SK-N-SH (cell line): ENCODE data around the gene INIP. TPM values are rescaled to one million over a fixed set of nuclear protein-coding genes. Genes with fewer than 3 reads are reported as not detected.
A peak's percentile ranks its signal among the peaks of the same experiment; 100 is the strongest.

Source experiments
- CTCF ChIA-PET: fragments of 300-600, 350-600 bp; formaldehyde crosslinking; extraction: SDS; loops from one replicate; lab custom pipeline; 2021; lab: Yijun Ruan, JAX
- POLR2A ChIA-PET: fragments of 350-600 bp; sonication (Branson Sonifier 250); formaldehyde crosslinking; extraction: SDS; loops from one replicate; lab custom pipeline; 2020; ENCODE audit warnings: antibody characterized with exemption, inconsistent platforms; lab: Yijun Ruan, JAX
- DNase-seq: peaks from one replicate; pipeline ENCODE4 v3.0.0; 2012
- H2AFZ ChIP-seq: fragments of 200-600 bp; sonication (generic); 2 replicates; pipeline ENCODE4 v1.8.1; 2016; ENCODE audit warnings: antibody characterized with exemption, mild to moderate bottlenecking, low read depth
- H3F3A ChIP-seq: fragments of 200-600 bp; sonication (generic); replicated peaks from 2 replicates; pipeline ENCODE3; 2016; ENCODE audit warnings: antibody characterized with exemption, mild to moderate bottlenecking; ENCODE audit not compliant: insufficient read depth
- H3K27ac ChIP-seq, 2 experiments: fragments of 200-500 bp in 1 of 2; fragments of 200-600 bp in 1 of 2; sonication (Bioruptor generic) in 1 of 2; sonication (generic), shearing (Covaris generic) in 1 of 2; 2 replicates each; pipeline versions ENCODE4 v1.5.1 to v1.6.1; 2014 to 2016; ENCODE audit warnings: low read depth in 2 of 2, inconsistent platforms in 1 of 2, low read length in 1 of 2, mild to moderate bottlenecking in 1 of 2, mixed read lengths in 1 of 2
- H3K27me3 ChIP-seq: fragments of 200-600 bp; sonication (generic), shearing (Covaris generic); 2 replicates; pipeline ENCODE4 v1.6.1; 2016; ENCODE audit warnings: mixed run types; ENCODE audit not compliant: insufficient read depth
- H3K36me3 ChIP-seq, 2 experiments: fragments of 200-500 bp in 1 of 2; fragments of 200-600 bp in 1 of 2; sonication (Bioruptor generic) in 1 of 2; sonication (generic) in 1 of 2; replicated peaks in 1 of 2; 2 replicates each; pipeline versions ENCODE3 to v1.5.1; 2014 to 2016; ENCODE audit warnings: low read length in 1 of 2, mild to moderate bottlenecking in 1 of 2; ENCODE audit not compliant: insufficient read depth in 2 of 2, control insufficient read depth in 1 of 2
- H3K4me1 ChIP-seq, 2 experiments: fragments of 200-500 bp in 1 of 2; fragments of 200-600 bp in 1 of 2; sonication (Bioruptor generic) in 1 of 2; sonication (generic), shearing (Covaris generic) in 1 of 2; 2 replicates each; pipeline versions ENCODE4 v1.5.1 to v1.6.1; 2014 to 2016; ENCODE audit warnings: low read depth in 1 of 2, low read length in 1 of 2, mixed run types in 1 of 2; ENCODE audit not compliant: insufficient read depth in 2 of 2, control insufficient read depth in 1 of 2
- H3K4me2 ChIP-seq: fragments of 200-600 bp; sonication (generic), shearing (Covaris generic); 2 replicates; pipeline ENCODE4 v1.6.1; 2017; ENCODE audit warnings: mixed run types
- H3K4me3 ChIP-seq, 2 experiments: fragments of 200-500 bp in 1 of 2; fragments of 200-600 bp in 1 of 2; sonication (Bioruptor generic) in 1 of 2; sonication (generic), shearing (Covaris generic) in 1 of 2; 2 replicates each; pipeline versions ENCODE4 v1.5.1 to v1.8.1; 2014 to 2016; ENCODE audit warnings: low read depth in 2 of 2, inconsistent platforms in 1 of 2, low read length in 1 of 2, mild to moderate bottlenecking in 1 of 2, mixed read lengths in 1 of 2, moderate library complexity in 1 of 2
- H3K79me2 ChIP-seq: fragments of 200-600 bp; sonication (generic); 2 replicates; pipeline ENCODE4 v1.8.1; 2017; ENCODE audit warnings: mild to moderate bottlenecking; ENCODE audit not compliant: insufficient read depth
- H3K9ac ChIP-seq: fragments of 200-600 bp; sonication (generic); 2 replicates; pipeline ENCODE4 v1.6.1; 2017; ENCODE audit warnings: mixed run types
- H3K9me2 ChIP-seq: fragments of 200-600 bp; sonication (generic); 2 replicates; pipeline ENCODE4 v1.6.1; 2017; ENCODE audit warnings: mixed run types
- H3K9me3 ChIP-seq: fragments of 200-600 bp; sonication (generic); 2 replicates; pipeline ENCODE4 v1.6.1; 2017; ENCODE audit warnings: mixed run types, mild to moderate bottlenecking, moderate library complexity
- H4K20me1 ChIP-seq: fragments of 200-600 bp; sonication (generic); 2 replicates; pipeline ENCODE4 v1.6.1; 2017; ENCODE audit warnings: mild to moderate bottlenecking, mixed run types; ENCODE audit not compliant: insufficient read depth
- ELF1 ChIP-seq: IDR thresholded peaks from 2 replicates; pipeline ENCODE4 v1.4.0; 2012
- MXI1 ChIP-seq: IDR thresholded peaks from 2 replicates; pipeline ENCODE4 v1.6.1; 2012; ENCODE audit warnings: mild to moderate bottlenecking, low read depth, low read length, improper control_type of control experiment
- RAD21 ChIP-seq: IDR thresholded peaks from 2 replicates; pipeline ENCODE4 v1.6.1; 2012; ENCODE audit warnings: mild to moderate bottlenecking, low read length
- RFX5 ChIP-seq: IDR thresholded peaks from 2 replicates; pipeline ENCODE4 v1.6.1; 2012; ENCODE audit warnings: mild to moderate bottlenecking, improper control_type of control experiment, low read length
- SMC3 ChIP-seq: IDR thresholded peaks from 2 replicates; pipeline ENCODE4 v1.6.1; 2012; ENCODE audit warnings: low read depth, low read length, improper control_type of control experiment
- TEAD4 ChIP-seq: IDR thresholded peaks from 2 replicates; pipeline ENCODE4 v1.4.0; 2012; ENCODE audit warnings: mild to moderate bottlenecking, borderline replicate concordance; ENCODE audit not compliant: insufficient read depth
- WGBS: methylation state at CpG from one replicate; pipeline ENCODE4 v1.1.6; 2017; ENCODE audit warnings: low lambda C conversion rate; 5-methylcytosine and 5-hydroxymethylcytosine counted together
- polyA plus RNA-seq, 3 experiments: library from polyadenylated mRNA; depleted of rRNA; stranded (reverse); fragments of >200 nt; gene quantifications; 2 replicates each; pipeline ENCODE4 v1.2.3, GENCODE V29; 2012
- TF ChIP-seq, protein P1 (sequence below): IDR thresholded peaks from 2 replicates; pipeline ENCODE4; 2012
- TF ChIP-seq, protein P2 (sequence below): fragments of 150-350 bp; IDR thresholded peaks from 2 replicates; pipeline ENCODE4 v1.6.1; 2017; ENCODE audit warnings: antibody characterized with exemption, low read length, low read depth, borderline replicate concordance
- TF ChIP-seq, protein P3 (sequence below): fragments of 200-600 bp; sonication (generic); IDR thresholded peaks from 2 replicates; pipeline ENCODE4 v1.6.1; 2017; ENCODE audit warnings: antibody characterized with exemption, mild to moderate bottlenecking, moderate library complexity

INIP gene
- polyA plus RNA-seq, 1 of the 3 experiments (the other 2 are of a cell fraction): 7.9 TPM

DNA sequence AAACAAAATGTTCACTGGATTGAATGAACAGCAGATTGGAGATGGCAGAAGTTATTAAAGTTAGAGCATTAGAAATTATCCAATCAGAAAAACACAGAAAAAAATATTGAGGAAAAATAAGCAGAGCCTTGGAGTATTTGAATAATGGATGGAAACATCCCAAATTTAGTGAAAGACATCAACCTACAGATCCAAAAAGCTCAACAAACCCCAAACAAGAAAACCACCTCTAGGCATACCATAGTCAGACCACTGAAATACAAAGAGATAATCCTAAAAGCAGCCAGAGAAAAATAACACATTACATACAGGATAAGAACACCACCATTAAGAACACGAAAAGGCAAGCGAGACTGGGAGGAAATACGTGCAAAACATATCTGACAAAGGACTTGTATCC, 5.2 kb downstream of the INIP start:
- 96% methylated on average over 3 of the region's 3 CpGs for WGBS
- Histone ChIP-seq H3K4me2 (no peak overlapping the region), H2AFZ (no peak overlapping the region), H3K4me3 (no peak overlapping the region), H3K9me3 (no peaks in the 10 kb centered on the region), H3K4me1 (peaks cover 0 to 4% of the 10 kb centered on the region in 2 experiments; a peak in 1 of 4 replicates), H3F3A (peaks cover 20% of the 10 kb centered on the region), H3K9ac (no peak overlapping the region), H4K20me1 (no peaks in the 10 kb centered on the region), H3K79me2 (peaks cover 82% of the 10 kb centered on the region), H3K27ac (no peak overlapping the region), H3K9me2 (no peaks in the 10 kb centered on the region), H3K27me3 (no peaks in the 10 kb centered on the region), H3K36me3 (peaks cover 5 to 21% of the 10 kb centered on the region in 2 experiments)
- no peak for DNase-seq
- ChIA-PET CTCF (interaction anchor here (0.6 to 2.4 kb wide), 3 partner anchors 238 to 626 kb away, joined by 3 to 12 read pairs (median 5); no protein-coding TSS in a partner anchor), POLR2A (no interaction called here)
- TF ChIP-seq TEAD4 (no peak), ELF1 (no peak), RFX5 (no peak), SMC3 (no peak)
- TF ChIP-seq, protein P1, sequence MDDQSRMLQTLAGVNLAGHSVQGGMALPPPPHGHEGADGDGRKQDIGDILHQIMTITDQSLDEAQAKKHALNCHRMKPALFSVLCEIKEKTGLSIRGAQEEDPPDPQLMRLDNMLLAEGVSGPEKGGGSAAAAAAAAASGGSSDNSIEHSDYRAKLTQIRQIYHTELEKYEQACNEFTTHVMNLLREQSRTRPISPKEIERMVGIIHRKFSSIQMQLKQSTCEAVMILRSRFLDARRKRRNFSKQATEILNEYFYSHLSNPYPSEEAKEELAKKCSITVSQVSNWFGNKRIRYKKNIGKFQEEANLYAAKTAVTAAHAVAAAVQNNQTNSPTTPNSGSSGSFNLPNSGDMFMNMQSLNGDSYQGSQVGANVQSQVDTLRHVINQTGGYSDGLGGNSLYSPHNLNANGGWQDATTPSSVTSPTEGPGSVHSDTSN: no peak
- TF ChIP-seq, protein P2, sequence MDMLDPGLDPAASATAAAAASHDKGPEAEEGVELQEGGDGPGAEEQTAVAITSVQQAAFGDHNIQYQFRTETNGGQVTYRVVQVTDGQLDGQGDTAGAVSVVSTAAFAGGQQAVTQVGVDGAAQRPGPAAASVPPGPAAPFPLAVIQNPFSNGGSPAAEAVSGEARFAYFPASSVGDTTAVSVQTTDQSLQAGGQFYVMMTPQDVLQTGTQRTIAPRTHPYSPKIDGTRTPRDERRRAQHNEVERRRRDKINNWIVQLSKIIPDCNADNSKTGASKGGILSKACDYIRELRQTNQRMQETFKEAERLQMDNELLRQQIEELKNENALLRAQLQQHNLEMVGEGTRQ: no peak
- TF ChIP-seq, protein P3, sequence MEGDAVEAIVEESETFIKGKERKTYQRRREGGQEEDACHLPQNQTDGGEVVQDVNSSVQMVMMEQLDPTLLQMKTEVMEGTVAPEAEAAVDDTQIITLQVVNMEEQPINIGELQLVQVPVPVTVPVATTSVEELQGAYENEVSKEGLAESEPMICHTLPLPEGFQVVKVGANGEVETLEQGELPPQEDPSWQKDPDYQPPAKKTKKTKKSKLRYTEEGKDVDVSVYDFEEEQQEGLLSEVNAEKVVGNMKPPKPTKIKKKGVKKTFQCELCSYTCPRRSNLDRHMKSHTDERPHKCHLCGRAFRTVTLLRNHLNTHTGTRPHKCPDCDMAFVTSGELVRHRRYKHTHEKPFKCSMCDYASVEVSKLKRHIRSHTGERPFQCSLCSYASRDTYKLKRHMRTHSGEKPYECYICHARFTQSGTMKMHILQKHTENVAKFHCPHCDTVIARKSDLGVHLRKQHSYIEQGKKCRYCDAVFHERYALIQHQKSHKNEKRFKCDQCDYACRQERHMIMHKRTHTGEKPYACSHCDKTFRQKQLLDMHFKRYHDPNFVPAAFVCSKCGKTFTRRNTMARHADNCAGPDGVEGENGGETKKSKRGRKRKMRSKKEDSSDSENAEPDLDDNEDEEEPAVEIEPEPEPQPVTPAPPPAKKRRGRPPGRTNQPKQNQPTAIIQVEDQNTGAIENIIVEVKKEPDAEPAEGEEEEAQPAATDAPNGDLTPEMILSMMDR: no peak

DNA sequence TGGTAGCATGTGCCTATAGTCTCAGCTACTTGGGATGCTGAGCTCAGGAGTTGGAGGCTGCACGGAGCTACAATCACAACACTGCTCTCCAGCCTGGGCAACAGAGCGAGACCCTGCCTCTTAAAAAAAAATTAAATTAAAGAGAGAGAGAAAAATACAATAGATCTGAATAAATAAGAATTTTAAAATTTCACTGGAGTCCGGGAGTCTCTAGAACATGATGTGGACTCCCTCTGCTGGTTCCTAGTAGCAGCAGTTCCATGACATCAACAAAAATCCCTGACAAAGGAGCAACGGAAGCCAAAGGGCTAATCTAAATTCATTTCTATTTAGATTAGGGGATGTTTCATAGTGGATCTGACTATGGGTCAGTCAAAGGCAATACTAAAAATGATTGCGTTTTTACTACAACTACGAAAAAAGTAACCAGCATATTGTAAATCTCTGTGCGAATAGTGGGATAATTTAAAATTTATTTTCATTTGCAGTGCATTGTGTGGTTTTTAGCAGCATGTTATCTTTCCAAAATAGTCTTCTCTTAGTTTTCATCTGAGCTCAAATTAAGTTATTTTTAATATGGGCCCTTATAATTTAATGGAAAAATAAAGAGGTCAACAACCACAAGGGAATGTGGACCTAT, 6.7 kb downstream of the INIP start:
- Histone ChIP-seq H3K9me2 (no peaks in the 10 kb centered on the region), H3K4me2 (no peak overlapping the region), H3K4me3 (no peak overlapping the region; a peak in 1 of 4 replicates), H3K79me2 (peaks cover 71% of the 10 kb centered on the region), H3K27me3 (no peaks in the 10 kb centered on the region)
- TF ChIP-seq MXI1 (no peak), ELF1 (no peak), SMC3 (peak; percentile 52), RAD21 (peak; percentile 76)
- TF ChIP-seq, protein P3: peak; percentile 70
- TF ChIP-seq, all 33 proteins: peak for 3
- Histone ChIP-seq H3K9ac (no peak overlapping the region), H3K9me3 (no peaks in the 10 kb centered on the region), H3K36me3 (peaks cover 5 to 21% of the 10 kb centered on the region in 2 experiments), H3K27ac (no peak overlapping the region), H3F3A (peaks cover 12% of the 10 kb centered on the region), H4K20me1 (no peaks in the 10 kb centered on the region), H2AFZ (no peak overlapping the region), H3K4me1 (no peaks in the 10 kb centered on the region)
- WGBS: 90% methylated on average over 7 of the region's 7 CpGs
- peak; percentile 38 for DNase-seq
- POLR2A ChIA-PET: no interaction called here
- CTCF ChIA-PET: interaction anchor here (0.6 to 2.4 kb wide), 12 partner anchors 12 to 951 kb away, joined by 3 to 12 read pairs (median 3); no protein-coding TSS in a partner anchor
